ENCODE measurements around the gene PPP2R5A.

The PPP2R5A gene

GRCh38 chr1:212401042-212401441 lies 115.8 kb downstream of the PPP2R5A start:
- no peaks in the 10 kb centered on the region for H3K9me3 Mint-ChIP-seq
- no peak overlapping the region for H3K4me3 Mint-ChIP-seq
- H3K4me1 Mint-ChIP-seq (ENCODE audit: low read depth in 2 of 2): peaks cover 5 to 9% of the 10 kb centered on the region in 2 donors
- no peak overlapping the region for H3K27ac Mint-ChIP-seq
- ATAC-seq (replicated peaks): no peak
- H3K36me3 Mint-ChIP-seq (ENCODE audit: insufficient read depth): peaks cover 11% of the 10 kb centered on the region
- no peaks in the 10 kb centered on the region for H3K27me3 Mint-ChIP-seq
- no peak for DNase-seq

- Mint-ChIP-seq H3K4me3 (no peak overlapping the region), H3K4me1 (ENCODE audit: low read depth in 2 of 2) (peaks cover 5 to 9% of the 10 kb centered on the region in 2 donors), H3K27me3 (no peaks in the 10 kb centered on the region), H3K27ac (no peak overlapping the region), H3K9me3 (no peaks in the 10 kb centered on the region), H3K36me3 (ENCODE audit: insufficient read depth) (peaks cover 11% of the 10 kb centered on the region)
- DNase-seq: no peak
- no peak for ATAC-seq (replicated peaks)
Measured at GRCh38 chr1:212401838-212402582, 116.8 kb downstream of the PPP2R5A start.

- Mint-ChIP-seq H3K9me3 (no peaks in the 10 kb centered on the region), H3K36me3 (ENCODE audit: insufficient read depth) (peaks cover 18% of the 10 kb centered on the region), H3K27me3 (no peaks in the 10 kb centered on the region), H3K4me3 (no peak overlapping the region), H3K4me1 (ENCODE audit: low read depth in 2 of 2) (peaks cover 5 to 9% of the 10 kb centered on the region in 2 donors), H3K27ac (no peak overlapping the region)
- no peak for ATAC-seq (replicated peaks)
- no peak for DNase-seq
Measured at GRCh38 chr1:212402666-212403321, 117.6 kb downstream of the PPP2R5A start.

- H3K9me3 Mint-ChIP-seq: no peaks in the 10 kb centered on the region
- H3K27ac Mint-ChIP-seq: no peak overlapping the region
- H3K36me3 Mint-ChIP-seq (ENCODE audit: insufficient read depth): peaks cover 29% of the 10 kb centered on the region
- no peak for DNase-seq
- H3K4me3 Mint-ChIP-seq: no peak overlapping the region
- peaks cover 23 to 36% of the 10 kb centered on the region in 2 donors for H3K4me1 Mint-ChIP-seq (ENCODE audit: low read depth in 2 of 2)
- H3K27me3 Mint-ChIP-seq: no peaks in the 10 kb centered on the region
- no peak for ATAC-seq (replicated peaks)
Measured at GRCh38 chr1:212410231-212410820, 125.1 kb downstream of the PPP2R5A start.
